ENCODE measurements around the gene TACC3.
A peak's percentile ranks its signal among the peaks of the same experiment; 100 is the strongest.

Gene TACC3

GRCh38 chr4:1789552-1789951 lies 68.2 kb downstream of the TACC3 start:
- DNase-seq (ENCODE audit: low read depth): no peak
- TF ChIP-seq CTCF (IDR thresholded peaks at IDR 0.05; ENCODE audit: control insufficient read depth, insufficient read depth, low read depth, low read length, missing control alignments): no peak
- H3K4me3 ChIP-seq (ENCODE audit: control insufficient read depth, low read depth, low read length): no peak overlapping the region

- no peak for TF ChIP-seq CTCF (IDR thresholded peaks at IDR 0.05; ENCODE audit: control insufficient read depth, insufficient read depth, low read depth, low read length, missing control alignments)
- no peak overlapping the region for H3K4me3 ChIP-seq (ENCODE audit: control insufficient read depth, low read depth, low read length)
- no peak for DNase-seq (ENCODE audit: low read depth)
Measured at GRCh38 chr4:1790005-1790404, 68.7 kb downstream of the TACC3 start.

- DNase-seq (ENCODE audit: low read depth): no peak
- H3K4me3 ChIP-seq (ENCODE audit: control insufficient read depth, low read depth, low read length): no peak overlapping the region
- no peak for TF ChIP-seq CTCF (IDR thresholded peaks at IDR 0.05; ENCODE audit: control insufficient read depth, insufficient read depth, low read depth, low read length, missing control alignments)
Measured at GRCh38 chr4:1792158-1792831, 71.0 kb downstream of the TACC3 start.

GRCh38 chr4:1792832-1793495 lies 71.6 kb downstream of the TACC3 start, which contains the start of gene FGFR3:
TSS of gene FGFR3 (plus strand) at chr4:1793293. CDS start at chr4:1793935, 642 bp downstream.
- no peak for DNase-seq (ENCODE audit: low read depth)
- peak within 1 kb of the TSS; percentile 9 for H3K4me3 ChIP-seq (ENCODE audit: control insufficient read depth, low read depth, low read length)
- TF ChIP-seq CTCF (IDR thresholded peaks at IDR 0.05; ENCODE audit: control insufficient read depth, insufficient read depth, low read depth, low read length, missing control alignments): no peak

- H3K4me3 ChIP-seq (ENCODE audit: control insufficient read depth, low read depth, low read length): peak overlapping the region; percentile 8
- no peak for DNase-seq (ENCODE audit: low read depth)
- TF ChIP-seq CTCF (IDR thresholded peaks at IDR 0.05; ENCODE audit: control insufficient read depth, insufficient read depth, low read depth, low read length, missing control alignments): no peak
Measured at GRCh38 chr4:1793496-1793840, 72.1 kb downstream of the TACC3 start.

GRCh38 chr4:1793940-1794808 lies 72.9 kb downstream of the TACC3 start:
- TF ChIP-seq CTCF (IDR thresholded peaks at IDR 0.05; ENCODE audit: control insufficient read depth, insufficient read depth, low read depth, low read length, missing control alignments): no peak
- peak overlapping the region; percentile 9 for H3K4me3 ChIP-seq (ENCODE audit: control insufficient read depth, low read depth, low read length)
- no peak for DNase-seq (ENCODE audit: low read depth)

Data from AG09309 (cell line).